PC-3 (cell line): ENCODE measurements around the gene PLXNC1. TPM values are rescaled to one million over a fixed set of nuclear protein-coding genes. Genes with fewer than 3 reads are reported as not detected.
A peak's percentile ranks its signal among the peaks of the same experiment; 100 is the strongest.

Source experiments
- ATAC-seq: fragments of 200-7000 bp; cut with Tn5 transposase; 2 replicates; pipeline ENCODE4 v1.9.1; 2020; ENCODE audit warnings: mild to moderate bottlenecking, moderate library complexity
- BruUV-seq: library from RNA; stranded (reverse); fragments of 400-500 nt; replicated peaks from 2 replicates; lab custom pipeline; 2021; lab: Mats Ljungman, UMichigan
- CTCF ChIA-PET: fragments of 300-600 bp; sonication (Branson Sonifier 250); formaldehyde crosslinking; loops from one replicate; lab custom pipeline; 2022; ENCODE audit warnings: antibody characterized with exemption; lab: Charles Lee
- POLR2A ChIA-PET: fragments of 300-600 bp; sonication (Branson Sonifier 250); formaldehyde crosslinking; loops from one replicate; lab custom pipeline; 2022; ENCODE audit warnings: antibody characterized with exemption; ENCODE audit not compliant: unreplicated experiment; lab: Charles Lee
- DNase-seq: peaks from one replicate; pipeline ENCODE4 v3.0.0-alpha.2; 2015
- H2AFZ ChIP-seq: fragments of 300-600 bp; sonication (generic); 2 replicates; pipeline ENCODE4 v1.6.0; 2016; ENCODE audit warnings: antibody characterized with exemption, low read length
- H3F3A ChIP-seq: fragments of 300-600 bp; sonication (generic); one replicate; pipeline ENCODE4 v1.6.0; 2017; ENCODE audit warnings: antibody characterized with exemption, low read length, control low read depth, mild to moderate bottlenecking; ENCODE audit not compliant: unreplicated experiment
- H3K27ac ChIP-seq: fragments of 300-600 bp; sonication (generic); 2 replicates; pipeline ENCODE4 v1.5.1; 2016; ENCODE audit warnings: mild to moderate bottlenecking, low read length
- H3K27me3 ChIP-seq: fragments of 300-600 bp; sonication (generic); 2 replicates; pipeline ENCODE4 v1.6.1; 2016; ENCODE audit warnings: low read length, mixed read lengths
- H3K36me3 ChIP-seq: fragments of 300-600 bp; sonication (generic); 2 replicates; pipeline ENCODE4 v1.6.1; 2016; ENCODE audit warnings: low read depth, mixed run types, low read length, mixed read lengths
- H3K4me1 ChIP-seq: fragments of 300-600 bp; sonication (generic); 2 replicates; pipeline ENCODE4 v1.5.1; 2016; ENCODE audit warnings: low read length; ENCODE audit not compliant: insufficient read depth
- H3K4me2 ChIP-seq: fragments of 300-600 bp; sonication (generic); 2 replicates; pipeline ENCODE4 v1.6.0; 2016; ENCODE audit warnings: low read length
- H3K4me3 ChIP-seq: fragments of 300-600 bp; sonication (generic); 2 replicates; pipeline ENCODE4 v1.5.1; 2016; ENCODE audit warnings: mild to moderate bottlenecking, low read length, mixed read lengths
- H3K79me2 ChIP-seq: fragments of 300-600 bp; sonication (generic); 2 replicates; pipeline ENCODE4 v1.6.1; 2017; ENCODE audit warnings: low read length, mixed read lengths
- H3K9ac ChIP-seq: fragments of 300-600 bp; sonication (generic); 2 replicates; pipeline ENCODE4 v1.6.0; 2016; ENCODE audit warnings: mild to moderate bottlenecking, low read length
- H3K9me2 ChIP-seq: fragments of 300-600 bp; sonication (generic); replicated peaks from 2 replicates; pipeline ENCODE4 v1.6.1; 2016; ENCODE audit warnings: mixed run types, low read length, mixed read lengths
- H3K9me3 ChIP-seq: fragments of 300-600 bp; sonication (generic); 2 replicates; pipeline ENCODE4 v1.6.1; 2016; ENCODE audit warnings: low read length, mixed read lengths
- H4K20me1 ChIP-seq: fragments of 300-600 bp; sonication (generic); 2 replicates; pipeline ENCODE4 v1.6.1; 2016; ENCODE audit warnings: low read length, mixed read lengths
- EZH2 ChIP-seq: fragments of 300-600 bp; sonication (generic); IDR thresholded peaks from one replicate; pipeline ENCODE4 v1.6.1; 2017; ENCODE audit warnings: antibody characterized with exemption, mild to moderate bottlenecking, low read length; ENCODE audit not compliant: unreplicated experiment
- EZH2phosphoT487 ChIP-seq: fragments of 300-600 bp; sonication (generic); IDR thresholded peaks from 2 replicates; pipeline ENCODE4 v1.6.1; 2018; ENCODE audit warnings: mild to moderate bottlenecking, antibody characterized with exemption, low read length, borderline replicate concordance
- intact Hi-C: fragments of 100-400 bp; cut with micrococcal nuclease; formaldehyde crosslinking; loops from 2 replicates; pipeline ENCODE4 v1.9.0; 2023
- total RNA-seq: library from RNA; depleted of rRNA; stranded (reverse); fragments of >200 nt; gene quantifications from 2 replicates; pipeline ENCODE4 v1.2.3, GENCODE V29; 2014
- TF ChIP-seq, protein P1 (sequence below): fragments of 300-600 bp; sonication (generic); conservative IDR thresholded peaks from 2 replicates; pipeline ENCODE4 v1.5.1; 2017; ENCODE audit warnings: antibody characterized with exemption, low read depth, mild to moderate bottlenecking, low read length

The PLXNC1 gene
- total RNA-seq, 1 experiment from 2014 or later = 0.15 TPM

DNA sequence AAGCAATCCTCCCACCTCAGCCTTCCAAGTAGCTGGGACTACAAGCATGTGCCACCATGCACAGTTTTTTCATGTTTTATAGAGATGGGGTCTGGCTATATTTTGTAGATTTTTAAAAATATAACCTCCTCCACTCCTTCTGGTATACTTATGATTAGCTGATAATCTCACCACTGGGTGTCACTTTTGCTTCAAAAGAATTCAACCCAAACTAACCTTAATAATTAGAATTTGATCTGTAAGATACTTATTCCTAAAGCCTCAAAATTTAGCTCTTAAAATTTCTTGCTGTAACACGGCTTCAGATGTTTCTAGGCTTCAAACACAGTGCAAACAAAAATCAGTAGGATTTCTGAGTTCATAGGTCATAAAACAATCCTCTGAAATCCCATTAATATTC, 181.0 kb downstream of the PLXNC1 start:
- Histone ChIP-seq H4K20me1 (no peaks in the 10 kb centered on the region), H2AFZ (no peak overlapping the region), H3K4me1 (peaks cover 14% of the 10 kb centered on the region), H3K27ac (no peak overlapping the region), H3F3A (no peaks in the 10 kb centered on the region), H3K36me3 (peaks cover 16% of the 10 kb centered on the region), H3K9ac (no peak overlapping the region), H3K9me2 (no peaks in the 10 kb centered on the region), H3K79me2 (no peaks in the 10 kb centered on the region), H3K27me3 (no peaks in the 10 kb centered on the region), H3K4me2 (no peak overlapping the region), H3K4me3 (no peak overlapping the region), H3K9me3 (no peaks in the 10 kb centered on the region)
- CTCF ChIA-PET = no interaction called here
- no TSS peak for BruUV-seq
- ATAC-seq (no peak), DNase-seq (no peak)
- intact Hi-C loops = no loop called here
- POLR2A ChIA-PET = interaction anchor here (0.6 kb wide), 1 partner anchor 704 kb away, joined by 9 read pairs; no protein-coding TSS in a partner anchor
- TF ChIP-seq, protein P1, sequence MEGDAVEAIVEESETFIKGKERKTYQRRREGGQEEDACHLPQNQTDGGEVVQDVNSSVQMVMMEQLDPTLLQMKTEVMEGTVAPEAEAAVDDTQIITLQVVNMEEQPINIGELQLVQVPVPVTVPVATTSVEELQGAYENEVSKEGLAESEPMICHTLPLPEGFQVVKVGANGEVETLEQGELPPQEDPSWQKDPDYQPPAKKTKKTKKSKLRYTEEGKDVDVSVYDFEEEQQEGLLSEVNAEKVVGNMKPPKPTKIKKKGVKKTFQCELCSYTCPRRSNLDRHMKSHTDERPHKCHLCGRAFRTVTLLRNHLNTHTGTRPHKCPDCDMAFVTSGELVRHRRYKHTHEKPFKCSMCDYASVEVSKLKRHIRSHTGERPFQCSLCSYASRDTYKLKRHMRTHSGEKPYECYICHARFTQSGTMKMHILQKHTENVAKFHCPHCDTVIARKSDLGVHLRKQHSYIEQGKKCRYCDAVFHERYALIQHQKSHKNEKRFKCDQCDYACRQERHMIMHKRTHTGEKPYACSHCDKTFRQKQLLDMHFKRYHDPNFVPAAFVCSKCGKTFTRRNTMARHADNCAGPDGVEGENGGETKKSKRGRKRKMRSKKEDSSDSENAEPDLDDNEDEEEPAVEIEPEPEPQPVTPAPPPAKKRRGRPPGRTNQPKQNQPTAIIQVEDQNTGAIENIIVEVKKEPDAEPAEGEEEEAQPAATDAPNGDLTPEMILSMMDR = peak; percentile 46
- no peak for TF ChIP-seq EZH2phosphoT487

DNA sequence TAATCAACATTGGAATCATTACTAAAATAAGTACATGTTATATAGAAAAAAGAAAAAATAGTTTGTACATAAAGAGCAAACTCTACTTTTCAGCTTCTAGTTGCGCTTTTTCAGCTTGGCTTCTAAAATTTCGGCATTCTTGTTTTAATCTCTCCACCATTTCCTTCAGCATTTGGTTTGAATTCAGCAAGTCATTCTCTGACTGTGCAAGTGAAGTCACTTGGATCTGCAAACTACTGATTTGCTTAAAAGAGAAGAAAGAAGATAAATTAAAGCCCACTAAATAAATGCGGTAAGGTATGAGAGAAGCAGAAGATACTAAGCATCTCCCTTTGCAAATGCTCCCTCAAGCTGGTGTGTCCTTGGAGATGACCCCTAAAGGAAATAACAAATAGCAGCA, 185.0 kb downstream of the PLXNC1 start:
- CTCF ChIA-PET = no interaction called here
- H3K27me3 ChIP-seq = no peaks in the 10 kb centered on the region

More for the DNA sequence above, 185.0 kb downstream of the PLXNC1 start:
- TF ChIP-seq EZH2phosphoT487 (no peak), EZH2 (no peak)
- TF ChIP-seq, protein P1 = no peak
- Histone ChIP-seq H3K9me3 (no peaks in the 10 kb centered on the region), H3K27ac (no peak overlapping the region), H4K20me1 (no peaks in the 10 kb centered on the region), H3K4me2 (no peak overlapping the region), H3F3A (no peaks in the 10 kb centered on the region), H3K79me2 (no peaks in the 10 kb centered on the region), H3K4me3 (no peak overlapping the region), H3K9me2 (no peaks in the 10 kb centered on the region), H2AFZ (no peak overlapping the region), H3K9ac (no peak overlapping the region), H3K36me3 (peaks cover 12% of the 10 kb centered on the region), H3K4me1 (no peaks in the 10 kb centered on the region)
- intact Hi-C loops = loop anchor here (5.0 kb wide), 1 partner anchor 99 kb away; no protein-coding TSS in a partner anchor
- no peak for ATAC-seq
- no peak for DNase-seq
- no TSS peak for BruUV-seq
- POLR2A ChIA-PET = no interaction called here
